GM12878 (cell line): ENCODE data around the gene METTL8. TPM values are rescaled to one million over a fixed set of nuclear protein-coding genes. Genes with fewer than 3 reads are reported as not detected.

Source experiments
- ASH2L ChIP-seq: fragments of 300-600, 200-600 bp; sonication (generic); IDR thresholded peaks from 2 replicates; pipeline ENCODE4 v1.6.1; 2017; ENCODE audit warnings: low read depth, mild to moderate bottlenecking, borderline replicate concordance
- ATF7 ChIP-seq: fragments of 450-650 bp; IDR thresholded peaks from 2 replicates; pipeline ENCODE4 v1.6.1; 2016; ENCODE audit warnings: low read depth, mild to moderate bottlenecking
- BACH1 ChIP-seq: fragments of 450-650 bp; IDR thresholded peaks from 2 replicates; pipeline ENCODE4 v1.6.1; 2017; ENCODE audit warnings: mild to moderate bottlenecking, borderline replicate concordance
- CBX3 ChIP-seq: fragments of 200-600 bp; sonication (generic); IDR thresholded peaks from 2 replicates; pipeline ENCODE4 v1.6.1; 2016; ENCODE audit warnings: low read depth, borderline replicate concordance
- CBX5 ChIP-seq: sonication (generic); IDR thresholded peaks from 2 replicates; pipeline ENCODE4 v1.6.1; 2016; ENCODE audit warnings: low read depth, moderate library complexity, mild to moderate bottlenecking, inconsistent platforms
- HCFC1 ChIP-seq: fragments of 150-350 bp; IDR thresholded peaks from 2 replicates; pipeline ENCODE4 v1.6.1; 2014; ENCODE audit warnings: low read length
- HDGF ChIP-seq: fragments of 450-650 bp; IDR thresholded peaks from 2 replicates; pipeline ENCODE4 v1.6.1; 2016; ENCODE audit warnings: antibody characterized with exemption
- IKZF2 ChIP-seq, 2 experiments: fragments of 450-650 bp; IDR thresholded peaks; 2 replicates each; pipeline ENCODE4 v1.6.1; 2017; ENCODE audit warnings: mild to moderate bottlenecking in 2 of 2, moderate library complexity in 2 of 2
- KLF5 ChIP-seq: fragments of 450-650 bp; IDR thresholded peaks from 2 replicates; pipeline ENCODE4 v1.6.1; 2014; ENCODE audit warnings: mild to moderate bottlenecking; ENCODE audit not compliant: partially characterized antibody
- MTA2 ChIP-seq: fragments of 450-650 bp; IDR thresholded peaks from 2 replicates; pipeline ENCODE4 v1.6.1; 2016; ENCODE audit warnings: low read depth, mild to moderate bottlenecking, moderate library complexity
- NFYA ChIP-seq: IDR thresholded peaks from 2 replicates; pipeline ENCODE4 v1.6.1; 2011; ENCODE audit warnings: low read depth, mild to moderate bottlenecking, low read length, improper control_type of control experiment, borderline replicate concordance
- RB1 ChIP-seq: fragments of 450-650 bp; formaldehyde crosslinking; IDR thresholded peaks from 2 replicates; pipeline ENCODE4 v1.6.1; 2017; ENCODE audit warnings: mild to moderate bottlenecking, borderline replicate concordance
- RBBP5 ChIP-seq: fragments of 200-600 bp; sonication (generic); conservative IDR thresholded peaks from 2 replicates; pipeline ENCODE4 v1.6.1; 2016
- RFX5 ChIP-seq: IDR thresholded peaks from 2 replicates; pipeline ENCODE4 v1.6.1; 2011; ENCODE audit warnings: low read depth, low read length, improper control_type of control experiment
- TARDBP ChIP-seq: IDR thresholded peaks from 2 replicates; pipeline ENCODE4 v1.6.1; 2016; ENCODE audit warnings: borderline replicate concordance
- TCF12 ChIP-seq: IDR thresholded peaks from 2 replicates; pipeline ENCODE4 v1.6.1; 2011; ENCODE audit warnings: low read depth, mild to moderate bottlenecking, low read length
- TCF3 ChIP-seq: IDR thresholded peaks from 2 replicates; pipeline ENCODE4 v1.6.1; 2012; ENCODE audit warnings: low read depth, mild to moderate bottlenecking, low read length, borderline replicate concordance; ENCODE audit not compliant: insufficient read depth
- TCF7 ChIP-seq: IDR thresholded peaks from 2 replicates; pipeline ENCODE4 v1.6.1; 2014; ENCODE audit warnings: antibody characterized with exemption, borderline replicate concordance
- WRNIP1 ChIP-seq: IDR thresholded peaks from 2 replicates; pipeline ENCODE4 v1.6.1; 2011; ENCODE audit warnings: low read depth, low read length, improper control_type of control experiment, borderline replicate concordance
- polyA plus RNA-seq, 11 experiments: library from polyadenylated mRNA; depleted of rRNA in 4 of 11; unstranded in 6 of 11; stranded (reverse) in 5 of 11; fragments of >200 nt; fragmentation: Nextera tagmentation in 4 of 11; fragmentation: Illumina TruSeq in 1 of 11; extraction: Ambion mirVana in 4 of 11; extraction: Trizol in 1 of 11; gene quantifications; 1 replicate in 1 of 11; 2 replicates in 10 of 11; pipeline versions ENCODE4 v1.2.1 to v1.2.3, GENCODE V29; 2011 to 2016; ENCODE audit warnings: inconsistent platforms in 2 of 11, missing spikeins in 2 of 11, low read depth in 1 of 11
- total RNA-seq, 4 experiments: library from RNA; depleted of rRNA in 3 of 4; stranded (reverse); fragments of >200 nt in 3 of 4; fragmentation: Illumina TruSeq in 1 of 4; extraction: Trizol in 1 of 4; gene quantifications; 2 replicates each; pipeline versions ENCODE4 v1.2.1 to v1.2.3, GENCODE V29; 2013 to 2021
- TF ChIP-seq, protein P1 (sequence below): fragments of 450-650 bp; IDR thresholded peaks from 2 replicates; pipeline ENCODE4 v1.6.1; 2016; ENCODE audit warnings: mild to moderate bottlenecking
- TF ChIP-seq, protein P2 (sequence below): IDR thresholded peaks from 2 replicates; pipeline ENCODE4 v1.6.1; 2011; ENCODE audit warnings: borderline replicate concordance, low read depth, mild to moderate bottlenecking, moderate library complexity, low read length; ENCODE audit not compliant: insufficient read depth, poor library complexity, severe bottlenecking
- TF ChIP-seq, protein P3 (sequence below): fragments of 450-650 bp; IDR thresholded peaks from 2 replicates; pipeline ENCODE4 v1.6.1; 2016; ENCODE audit warnings: mild to moderate bottlenecking
- TF ChIP-seq, protein P4 (sequence below): fragments of 450-650 bp; IDR thresholded peaks from 2 replicates; pipeline ENCODE4 v1.6.1; 2017; ENCODE audit warnings: low read depth, mild to moderate bottlenecking, moderate library complexity

METTL8 gene
- total and polyA plus RNA-seq, 10 of the 15 experiments (the other 5 are each of a cell fraction or from before 2014, with no cell fraction given) = 30.8 to 96.3 (median 51.5) TPM

DNA sequence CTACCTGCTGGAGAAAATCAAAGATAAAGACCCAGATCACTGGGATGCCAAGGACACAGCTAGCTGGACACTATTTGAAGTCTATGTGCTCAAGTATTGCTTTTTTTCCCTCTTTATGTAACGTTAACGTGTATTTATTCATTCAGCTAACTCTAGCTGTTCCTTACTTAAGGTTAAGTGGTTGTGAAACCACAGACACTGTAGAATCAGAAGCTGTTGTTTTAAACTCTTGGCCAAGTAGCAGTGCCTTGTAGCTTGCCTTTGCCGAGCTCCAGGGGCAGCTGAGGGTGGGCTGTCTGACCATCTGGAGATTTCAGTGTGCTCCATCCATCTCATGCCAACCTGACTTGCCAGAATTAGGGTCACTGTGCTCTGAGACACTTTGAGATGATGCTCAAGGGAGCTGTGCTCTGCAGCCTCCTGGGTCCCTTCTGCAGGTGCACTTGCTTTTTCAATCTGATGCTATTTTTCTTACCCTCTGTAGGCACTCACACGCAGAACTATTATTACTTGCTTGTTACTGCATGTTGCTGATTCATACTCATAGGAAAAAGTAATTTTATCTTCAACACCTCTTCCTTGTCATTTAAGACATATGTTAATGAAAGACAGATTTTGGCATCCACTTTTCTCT is 116.2 kb downstream of the METTL8 start (continued):
- TF ChIP-seq IKZF2 (IDR thresholded peaks at IDR 0.05) (peak in 1 of 2 experiments; percentile 17; a peak in 2 of 4 replicates), ATF7 (no peak), TCF12 (peak; percentile 91), CBX3 (no peak), TARDBP (no peak), HCFC1 (no peak), KLF5 (no peak), ASH2L (peak; percentile 61; the same call in 1 of the 2 replicates), RBBP5 (no peak), NFYA (no peak), RB1 (no peak), RFX5 (no peak), HDGF (peak; percentile 32; the same call in 1 of the 2 replicates), CBX5 (peak; percentile 60; the same call in 1 of the 2 replicates), MTA2 (peak; percentile 70), TCF7 (no peak), WRNIP1 (no peak), BACH1 (no peak), TCF3 (peak; percentile 83; the same call in 1 of the 2 replicates)
- TF ChIP-seq, protein P1, sequence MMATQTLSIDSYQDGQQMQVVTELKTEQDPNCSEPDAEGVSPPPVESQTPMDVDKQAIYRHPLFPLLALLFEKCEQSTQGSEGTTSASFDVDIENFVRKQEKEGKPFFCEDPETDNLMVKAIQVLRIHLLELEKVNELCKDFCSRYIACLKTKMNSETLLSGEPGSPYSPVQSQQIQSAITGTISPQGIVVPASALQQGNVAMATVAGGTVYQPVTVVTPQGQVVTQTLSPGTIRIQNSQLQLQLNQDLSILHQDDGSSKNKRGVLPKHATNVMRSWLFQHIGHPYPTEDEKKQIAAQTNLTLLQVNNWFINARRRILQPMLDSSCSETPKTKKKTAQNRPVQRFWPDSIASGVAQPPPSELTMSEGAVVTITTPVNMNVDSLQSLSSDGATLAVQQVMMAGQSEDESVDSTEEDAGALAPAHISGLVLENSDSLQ = no peak
- TF ChIP-seq, protein P2, sequence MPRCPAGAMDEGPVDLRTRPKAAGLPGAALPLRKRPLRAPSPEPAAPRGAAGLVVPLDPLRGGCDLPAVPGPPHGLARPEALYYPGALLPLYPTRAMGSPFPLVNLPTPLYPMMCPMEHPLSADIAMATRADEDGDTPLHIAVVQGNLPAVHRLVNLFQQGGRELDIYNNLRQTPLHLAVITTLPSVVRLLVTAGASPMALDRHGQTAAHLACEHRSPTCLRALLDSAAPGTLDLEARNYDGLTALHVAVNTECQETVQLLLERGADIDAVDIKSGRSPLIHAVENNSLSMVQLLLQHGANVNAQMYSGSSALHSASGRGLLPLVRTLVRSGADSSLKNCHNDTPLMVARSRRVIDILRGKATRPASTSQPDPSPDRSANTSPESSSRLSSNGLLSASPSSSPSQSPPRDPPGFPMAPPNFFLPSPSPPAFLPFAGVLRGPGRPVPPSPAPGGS = peak; percentile 78
- TF ChIP-seq, protein P3, sequence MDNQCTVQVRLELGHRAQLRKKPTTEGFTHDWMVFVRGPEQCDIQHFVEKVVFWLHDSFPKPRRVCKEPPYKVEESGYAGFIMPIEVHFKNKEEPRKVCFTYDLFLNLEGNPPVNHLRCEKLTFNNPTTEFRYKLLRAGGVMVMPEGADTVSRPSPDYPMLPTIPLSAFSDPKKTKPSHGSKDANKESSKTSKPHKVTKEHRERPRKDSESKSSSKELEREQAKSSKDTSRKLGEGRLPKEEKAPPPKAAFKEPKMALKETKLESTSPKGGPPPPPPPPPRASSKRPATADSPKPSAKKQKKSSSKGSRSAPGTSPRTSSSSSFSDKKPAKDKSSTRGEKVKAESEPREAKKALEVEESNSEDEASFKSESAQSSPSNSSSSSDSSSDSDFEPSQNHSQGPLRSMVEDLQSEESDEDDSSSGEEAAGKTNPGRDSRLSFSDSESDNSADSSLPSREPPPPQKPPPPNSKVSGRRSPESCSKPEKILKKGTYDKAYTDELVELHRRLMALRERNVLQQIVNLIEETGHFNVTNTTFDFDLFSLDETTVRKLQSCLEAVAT = no peak
- TF ChIP-seq, protein P4, sequence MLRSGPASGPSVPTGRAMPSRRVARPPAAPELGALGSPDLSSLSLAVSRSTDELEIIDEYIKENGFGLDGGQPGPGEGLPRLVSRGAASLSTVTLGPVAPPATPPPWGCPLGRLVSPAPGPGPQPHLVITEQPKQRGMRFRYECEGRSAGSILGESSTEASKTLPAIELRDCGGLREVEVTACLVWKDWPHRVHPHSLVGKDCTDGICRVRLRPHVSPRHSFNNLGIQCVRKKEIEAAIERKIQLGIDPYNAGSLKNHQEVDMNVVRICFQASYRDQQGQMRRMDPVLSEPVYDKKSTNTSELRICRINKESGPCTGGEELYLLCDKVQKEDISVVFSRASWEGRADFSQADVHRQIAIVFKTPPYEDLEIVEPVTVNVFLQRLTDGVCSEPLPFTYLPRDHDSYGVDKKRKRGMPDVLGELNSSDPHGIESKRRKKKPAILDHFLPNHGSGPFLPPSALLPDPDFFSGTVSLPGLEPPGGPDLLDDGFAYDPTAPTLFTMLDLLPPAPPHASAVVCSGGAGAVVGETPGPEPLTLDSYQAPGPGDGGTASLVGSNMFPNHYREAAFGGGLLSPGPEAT = no peak
